Hepatocyte (in vitro differentiated cells): ENCODE data around the gene SLCO2A1.

Experiments used
- EZH2 ChIP-seq: fragments of 200-600 bp; sonication (generic); IDR thresholded peaks from 2 replicates; pipeline ENCODE4 v1.6.1; 2016; ENCODE audit warnings: antibody characterized with exemption, mild to moderate bottlenecking, borderline replicate concordance
- EZH2phosphoT487 ChIP-seq: fragments of 200-600 bp; sonication (generic); IDR thresholded peaks from one replicate; pipeline ENCODE4 v1.6.1; 2018; ENCODE audit warnings: antibody characterized with exemption, mild to moderate bottlenecking, low read depth, moderate library complexity; ENCODE audit not compliant: unreplicated experiment, severe bottlenecking
- TF ChIP-seq, protein P1 (sequence below): fragments of 200-600 bp; sonication (generic); IDR thresholded peaks from 2 replicates; pipeline ENCODE4 v1.5.1; 2016; ENCODE audit warnings: antibody characterized with exemption, mild to moderate bottlenecking; ENCODE audit not compliant: poor library complexity

- TF ChIP-seq, protein P1, sequence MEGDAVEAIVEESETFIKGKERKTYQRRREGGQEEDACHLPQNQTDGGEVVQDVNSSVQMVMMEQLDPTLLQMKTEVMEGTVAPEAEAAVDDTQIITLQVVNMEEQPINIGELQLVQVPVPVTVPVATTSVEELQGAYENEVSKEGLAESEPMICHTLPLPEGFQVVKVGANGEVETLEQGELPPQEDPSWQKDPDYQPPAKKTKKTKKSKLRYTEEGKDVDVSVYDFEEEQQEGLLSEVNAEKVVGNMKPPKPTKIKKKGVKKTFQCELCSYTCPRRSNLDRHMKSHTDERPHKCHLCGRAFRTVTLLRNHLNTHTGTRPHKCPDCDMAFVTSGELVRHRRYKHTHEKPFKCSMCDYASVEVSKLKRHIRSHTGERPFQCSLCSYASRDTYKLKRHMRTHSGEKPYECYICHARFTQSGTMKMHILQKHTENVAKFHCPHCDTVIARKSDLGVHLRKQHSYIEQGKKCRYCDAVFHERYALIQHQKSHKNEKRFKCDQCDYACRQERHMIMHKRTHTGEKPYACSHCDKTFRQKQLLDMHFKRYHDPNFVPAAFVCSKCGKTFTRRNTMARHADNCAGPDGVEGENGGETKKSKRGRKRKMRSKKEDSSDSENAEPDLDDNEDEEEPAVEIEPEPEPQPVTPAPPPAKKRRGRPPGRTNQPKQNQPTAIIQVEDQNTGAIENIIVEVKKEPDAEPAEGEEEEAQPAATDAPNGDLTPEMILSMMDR, result no peak
- TF ChIP-seq EZH2, result no peak
- TF ChIP-seq EZH2phosphoT487, result no peak
Observed at GRCh38 chr3:133953297-133953696, 76.4 kb downstream of the SLCO2A1 start.
